ENCODE measurements around the gene DNAH8.
"Not testable (repeated sequence)": the region's sequence is repeated elsewhere in the genome, so short reads cannot be mapped to it uniquely, and the experiment has no call there.

DNAH8 gene

GRCh38 chr6:38796437-38796836 lies 81.3 kb downstream of the DNAH8 start:
- not testable (repeated sequence) for DNase-seq (ENCODE audit: low spot score)

GRCh38 chr6:38796850-38797249 lies 81.7 kb downstream of the DNAH8 start:
- DNase-seq (ENCODE audit: low spot score), result no peak

- DNase-seq (ENCODE audit: low spot score), result no peak
These were observed 82.3 kb downstream of the DNAH8 start for GRCh38 chr6:38797391-38797790.

GRCh38 chr6:38799529-38800184 lies 84.5 kb downstream of the DNAH8 start:
- DNase-seq (ENCODE audit: low spot score), result no peak

- DNase-seq (ENCODE audit: low spot score), result no peak
These were observed 86.2 kb downstream of the DNAH8 start for GRCh38 chr6:38801305-38801704.

- no peak for DNase-seq (ENCODE audit: low spot score)
These were observed 87.4 kb downstream of the DNAH8 start for GRCh38 chr6:38802497-38802896.

DNA sequence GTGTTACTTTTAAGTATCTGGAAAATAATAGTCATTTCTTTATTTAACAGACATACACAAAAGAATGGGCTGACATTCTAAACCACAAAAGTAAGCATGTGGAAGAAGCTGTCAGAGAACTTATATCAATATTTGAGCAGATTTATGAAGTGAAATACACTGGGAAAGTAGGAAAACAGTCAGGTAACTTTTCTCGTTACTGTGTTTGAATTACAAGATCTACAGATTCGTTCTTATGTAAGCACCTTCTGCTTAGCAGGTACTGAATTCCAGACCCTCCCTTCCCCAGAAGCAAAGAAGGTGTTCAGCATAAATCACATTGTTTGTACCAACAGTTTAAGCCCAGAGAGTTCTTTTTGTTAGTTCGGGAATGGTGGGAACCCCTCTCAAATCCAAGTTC lies 88.0 kb downstream of the DNAH8 start:
- DNase-seq (ENCODE audit: low spot score), result no peak

DNA sequence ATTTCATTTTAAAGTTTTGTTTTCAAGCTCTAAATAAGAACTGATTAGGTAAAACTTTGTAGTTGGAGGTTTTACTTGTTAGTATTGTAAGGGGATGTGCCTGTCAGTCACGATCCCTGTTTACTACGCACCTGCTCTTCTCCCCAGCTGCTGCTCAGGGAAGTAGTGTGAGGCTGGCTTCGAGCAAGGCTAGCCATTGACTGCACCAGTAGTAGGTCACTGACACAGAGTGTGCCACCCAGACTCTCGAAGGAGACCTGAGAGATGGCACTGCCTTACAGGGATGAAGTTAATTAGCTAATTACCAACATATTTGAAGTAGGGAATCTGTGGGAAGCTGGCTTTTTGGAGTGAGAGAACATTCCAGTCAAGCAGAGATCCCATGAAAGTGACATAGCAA lies 89.2 kb downstream of the DNAH8 start:
- no peak for DNase-seq (ENCODE audit: low spot score)

- no peak for DNase-seq (ENCODE audit: low spot score)
These were observed 90.1 kb downstream of the DNAH8 start for GRCh38 chr6:38805127-38805655.

DNA sequence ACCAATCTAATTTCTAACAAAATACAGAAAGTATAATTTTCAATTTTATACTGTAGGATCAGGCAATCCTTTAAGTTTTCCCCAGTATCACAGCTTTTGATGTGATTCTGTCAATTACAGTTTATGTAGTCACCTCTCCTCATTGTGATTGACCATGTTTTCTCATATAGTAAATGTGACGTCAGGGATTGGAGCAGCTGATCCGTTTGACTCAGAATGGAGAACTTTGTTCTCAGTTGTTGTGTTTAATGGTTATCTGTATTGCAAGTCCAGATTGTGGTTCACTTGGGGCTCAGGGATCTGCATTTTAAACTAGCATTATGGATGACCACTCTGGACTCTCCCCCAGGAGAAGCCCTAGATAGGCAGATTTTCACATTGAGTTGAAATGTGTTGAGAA lies 90.6 kb downstream of the DNAH8 start:
- DNase-seq (ENCODE audit: low spot score), result no peak

- DNase-seq (ENCODE audit: low spot score), result no peak
These were observed 91.2 kb downstream of the DNAH8 start for GRCh38 chr6:38806271-38806670.

DNA sequence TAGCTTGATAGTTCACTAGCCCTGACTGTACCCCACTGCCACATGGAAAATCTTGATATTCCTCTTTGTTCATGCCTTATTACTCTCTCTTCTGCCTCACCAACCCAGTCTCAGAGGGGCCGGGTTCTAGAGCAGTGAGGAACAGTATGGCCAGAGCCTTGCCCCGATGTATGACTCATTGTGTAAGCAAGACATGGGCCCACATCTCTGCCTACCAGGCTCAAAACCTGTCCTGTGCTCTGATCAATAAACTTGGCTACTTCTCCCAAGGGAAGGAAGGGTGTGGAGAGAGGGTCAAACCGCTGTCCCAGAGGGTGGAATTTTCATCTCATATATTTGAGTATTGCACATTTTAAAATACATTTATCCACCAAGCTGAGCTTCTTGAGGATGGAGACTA lies 91.7 kb downstream of the DNAH8 start:
- DNase-seq (ENCODE audit: low spot score), result no peak

DNA sequence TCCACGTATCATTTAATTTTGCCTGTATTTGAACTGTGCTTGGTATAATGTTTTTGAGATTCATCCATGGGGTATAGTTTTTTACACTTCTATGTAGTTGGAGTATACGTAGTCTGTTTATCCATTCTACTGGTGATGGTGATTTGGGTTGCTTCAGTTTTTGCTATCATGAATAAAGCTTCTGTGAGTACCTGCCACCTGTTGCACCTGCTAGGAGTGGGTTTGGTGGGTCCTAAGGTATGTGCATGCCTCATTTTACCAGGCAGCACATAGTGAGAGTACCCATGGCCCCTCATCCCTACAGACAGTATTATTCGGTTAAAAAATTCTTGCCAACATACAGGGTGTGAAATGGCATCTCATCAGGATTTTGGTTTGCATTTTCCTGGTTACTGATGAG lies 92.9 kb downstream of the DNAH8 start:
- no peak for DNase-seq (ENCODE audit: low spot score)

DNA sequence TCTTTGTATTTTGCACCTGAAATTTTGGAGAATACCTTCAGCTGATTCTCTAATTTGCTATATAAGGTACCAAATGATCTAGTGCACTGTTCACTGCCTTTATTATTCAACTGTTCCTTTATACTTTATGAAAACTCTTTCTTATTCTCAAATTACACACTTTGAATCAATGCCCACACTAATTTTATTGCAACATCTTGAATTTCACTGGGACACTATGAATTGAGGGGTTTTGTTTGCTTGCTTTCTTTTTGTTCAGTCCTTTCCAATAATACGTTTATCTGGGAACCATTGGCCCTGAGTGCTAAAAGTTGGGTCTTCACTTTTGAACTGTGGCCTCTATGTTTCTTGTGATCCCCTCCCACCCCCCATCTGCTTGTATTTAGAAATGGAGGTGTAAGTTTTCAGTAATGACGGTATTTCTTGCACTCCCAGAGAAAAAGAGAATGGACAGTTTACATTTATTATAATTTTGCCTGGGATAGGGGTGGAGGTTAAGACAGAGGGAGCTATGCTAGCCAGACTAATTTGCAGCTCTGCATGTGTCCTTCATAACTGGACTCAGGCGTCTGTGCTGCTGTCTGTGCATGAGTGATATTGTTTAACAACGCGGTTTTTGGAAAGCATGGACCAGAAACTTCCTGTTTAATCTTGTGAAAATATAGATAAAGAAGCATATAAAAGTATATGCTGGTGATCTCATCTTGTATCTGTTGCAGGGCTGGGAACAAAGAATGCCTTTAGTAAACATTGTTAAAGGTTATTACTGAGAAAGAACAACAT lies 98.1 kb downstream of the DNAH8 start:
- DNase-seq (ENCODE audit: low spot score), result no peak

GRCh38 chr6:38814761-38815160 lies 99.7 kb downstream of the DNAH8 start:
- no peak for DNase-seq (ENCODE audit: low spot score)

DNA sequence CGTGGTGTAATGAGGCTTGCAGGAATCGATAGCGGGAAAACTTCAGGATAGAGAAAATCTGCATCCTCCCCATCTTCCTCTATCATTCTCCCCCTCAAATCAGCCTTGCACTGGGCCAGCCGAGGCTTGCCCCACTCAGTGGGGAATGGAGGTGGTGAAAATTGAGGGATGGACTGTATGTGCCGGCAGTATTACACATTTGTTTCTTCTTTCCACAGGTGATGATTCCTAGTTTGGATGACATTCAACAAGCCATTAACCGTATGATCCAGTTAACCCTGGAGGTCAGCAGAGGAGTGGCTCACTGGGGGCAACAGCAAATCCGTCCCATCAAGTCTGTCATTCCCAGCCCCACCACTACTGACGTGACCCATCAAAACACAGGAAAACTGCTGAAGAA lies 100.1 kb downstream of the DNAH8 start:
- DNase-seq (ENCODE audit: low spot score), result no peak

DNA sequence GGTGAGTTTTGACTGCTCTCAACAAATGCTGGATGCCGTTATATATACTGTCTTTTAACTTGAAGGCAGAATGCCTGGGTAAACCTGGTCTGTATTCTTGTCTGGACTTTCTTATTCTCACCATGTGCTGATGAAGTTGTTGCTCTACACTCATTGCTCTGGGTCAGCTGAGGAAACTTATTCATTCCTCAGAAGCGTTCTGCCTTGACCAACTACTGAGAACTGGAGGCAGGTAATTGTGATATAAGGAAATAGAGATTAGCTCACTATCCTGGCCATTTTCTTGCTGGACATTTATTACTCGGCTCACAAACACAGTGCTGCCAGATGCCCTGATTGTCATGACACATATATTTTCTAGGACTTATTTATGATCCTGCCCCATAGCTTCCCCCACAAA lies 103.6 kb downstream of the DNAH8 start:
- no peak for DNase-seq (ENCODE audit: low spot score)

DNA sequence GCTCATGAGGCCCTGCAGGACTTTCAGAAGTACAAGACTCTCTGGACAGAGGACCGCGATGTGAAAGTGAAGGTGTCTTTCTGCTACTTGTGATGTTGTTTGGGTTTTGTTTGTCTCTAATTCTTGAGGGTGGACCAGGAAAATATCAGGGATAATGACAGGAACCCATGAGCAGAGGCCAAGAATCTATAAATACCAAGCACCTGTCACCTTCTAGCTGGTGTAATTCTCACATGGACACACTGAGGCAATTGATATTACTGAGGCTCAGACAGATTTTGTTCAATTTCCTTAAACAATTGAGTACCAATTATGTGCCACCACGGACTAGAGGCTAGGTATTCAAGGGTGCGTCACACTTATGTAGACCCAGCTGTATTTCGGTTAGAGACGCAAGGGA lies 107.9 kb downstream of the DNAH8 start:
- no peak for DNase-seq (ENCODE audit: low spot score)

DNA sequence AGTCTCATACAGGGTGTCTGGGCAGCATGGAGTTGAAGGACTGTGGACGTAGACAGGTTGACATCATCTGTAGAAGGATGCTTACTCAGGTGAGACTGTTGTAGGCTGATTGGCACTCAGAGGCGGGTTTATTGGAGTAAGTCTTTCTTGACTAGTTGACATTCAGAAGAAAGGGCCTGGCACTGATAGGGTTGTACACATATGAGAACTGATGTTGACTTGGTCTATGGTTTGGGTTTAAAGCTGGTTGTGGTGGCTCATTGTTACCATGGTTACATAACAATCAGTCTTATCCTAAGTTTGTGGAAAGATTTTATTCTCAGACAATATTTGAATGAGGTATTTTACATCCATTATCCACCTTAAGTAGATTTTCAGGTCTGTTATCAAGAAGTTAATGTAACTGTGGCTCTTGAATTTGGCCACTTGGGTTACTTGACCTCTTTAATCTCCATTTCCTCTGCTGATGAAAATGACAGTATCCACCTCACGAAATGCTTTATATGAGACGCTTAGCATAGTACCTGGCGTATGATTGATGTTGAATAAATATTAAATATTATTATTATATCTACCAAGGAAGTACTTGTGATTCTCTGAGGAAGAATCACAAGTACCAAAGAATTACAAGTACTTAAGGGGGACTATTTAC lies 109.3 kb downstream of the DNAH8 start:
- DNase-seq (ENCODE audit: low spot score), result no peak

- DNase-seq (ENCODE audit: low spot score), result no peak
These were observed 111.9 kb downstream of the DNAH8 start for GRCh38 chr6:38827024-38827423.

DNA sequence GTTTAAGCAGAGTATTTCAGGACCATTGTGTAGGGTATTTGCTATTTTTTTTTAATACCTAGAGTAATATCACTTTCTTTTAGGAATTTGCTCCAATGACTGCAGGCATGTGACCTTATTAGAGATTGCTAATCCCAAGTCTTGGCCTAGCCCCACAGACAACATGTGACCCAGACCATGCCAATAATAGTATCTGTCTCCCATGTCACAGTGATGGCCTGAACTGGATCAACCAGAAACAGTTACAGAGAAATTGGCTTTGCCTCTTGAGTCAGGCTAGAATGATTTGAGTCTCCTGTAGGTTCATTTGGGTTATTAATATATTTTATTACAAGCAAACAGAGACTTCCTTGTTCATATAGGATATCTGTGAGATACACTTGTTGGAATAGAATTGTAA lies 116.8 kb downstream of the DNAH8 start:
- no peak for DNase-seq (ENCODE audit: low spot score)

- DNase-seq (ENCODE audit: low spot score), result no peak
These were observed 118.2 kb downstream of the DNAH8 start for GRCh38 chr6:38833320-38833719.

- DNase-seq (ENCODE audit: low spot score), result no peak
These were observed 121.5 kb downstream of the DNAH8 start for GRCh38 chr6:38836585-38836984.

All from CD4-positive, alpha-beta T cell treated with Interleukin-2 at 100 ng/mL for 4 hours (primary cell).